Endodermal cell (in vitro differentiated cells): ENCODE results near the gene SEPTIN8. TPM values are rescaled to one million over a fixed set of nuclear protein-coding genes. Genes with fewer than 3 reads are reported as not detected.

Source experiments
- DNase-seq: peaks from one replicate; pipeline ENCODE4 v3.0.0-alpha.2; 2017
- H3K27ac ChIP-seq: 2 replicates; pipeline ENCODE4 v1.5.1; 2013; ENCODE audit warnings: mild to moderate bottlenecking, low read depth, low read length, moderate library complexity
- H3K27me3 ChIP-seq: 2 replicates; pipeline ENCODE4 v1.6.1; 2013; ENCODE audit warnings: mild to moderate bottlenecking, low read length, moderate library complexity; ENCODE audit not compliant: insufficient read depth, control insufficient read depth, poor library complexity, severe bottlenecking
- H3K36me3 ChIP-seq: 2 replicates; pipeline ENCODE4 v1.7.0; 2013; ENCODE audit warnings: mild to moderate bottlenecking, low read length, moderate library complexity; ENCODE audit not compliant: control insufficient read depth, insufficient read depth
- H3K4me1 ChIP-seq: one replicate; pipeline ENCODE4 v1.7.0; 2013; ENCODE audit warnings: low read length; ENCODE audit not compliant: control insufficient read depth, insufficient read depth
- H3K4me3 ChIP-seq: 2 replicates; pipeline ENCODE4 v1.5.1; 2013; ENCODE audit warnings: mild to moderate bottlenecking, low read length, moderate library complexity
- H3K9ac ChIP-seq: 2 replicates; pipeline ENCODE4 v1.6.1; 2013; ENCODE audit warnings: mild to moderate bottlenecking, low read length, moderate library complexity; ENCODE audit not compliant: poor library complexity, severe bottlenecking; ENCODE audit errors: extremely low read depth
- H3K9me3 ChIP-seq: 2 replicates; pipeline ENCODE4 v1.6.1; 2013; ENCODE audit warnings: mild to moderate bottlenecking, low read length, moderate library complexity; ENCODE audit not compliant: control insufficient read depth
- H3K27ac Mint-ChIP-seq: 2 replicates; pipeline ENCODE4 v1.8.0; 2020; ENCODE audit warnings: mixed read lengths
- H3K27me3 Mint-ChIP-seq: 2 replicates; pipeline ENCODE4 v1.8.0; 2021; ENCODE audit warnings: mild to moderate bottlenecking, mixed read lengths; ENCODE audit not compliant: insufficient read depth
- H3K36me3 Mint-ChIP-seq: 2 replicates; pipeline ENCODE4 v1.8.0; 2020; ENCODE audit warnings: low read depth, mixed read lengths
- H3K4me1 Mint-ChIP-seq: 2 replicates; pipeline ENCODE4 v1.8.0; 2020; ENCODE audit warnings: mixed read lengths
- H3K4me3 Mint-ChIP-seq: 2 replicates; pipeline ENCODE4 v1.8.0; 2020; ENCODE audit warnings: mild to moderate bottlenecking, moderate library complexity, mixed read lengths
- H3K9me3 Mint-ChIP-seq: 2 replicates; pipeline ENCODE4 v1.8.0; 2020; ENCODE audit warnings: mild to moderate bottlenecking, mixed read lengths
- CTCF ChIP-seq: fragments of 200-600 bp; sonication (generic); conservative IDR thresholded peaks from 2 replicates; pipeline ENCODE4 v1.5.0; 2021; ENCODE audit warnings: antibody characterized with exemption, mild to moderate bottlenecking
- WGBS, 2 experiments: methylation state at CpG; one replicate each; pipeline versions ENCODE4 v1.1.5 to v1.1.7; 2013; ENCODE audit warnings: missing lambda C conversion rate in 2 of 2, mixed read lengths in 1 of 2; ENCODE audit not compliant: insufficient coverage in 1 of 2, insufficient read length in 1 of 2; 5-methylcytosine and 5-hydroxymethylcytosine counted together
- total RNA-seq, 2 donors: library from RNA; stranded (reverse); fragmentation: NEBNext Ultra II Directional in 1 of 2; extraction: Animal tissue kit (Norgen Biotek cat#: 25700) in 1 of 2; gene quantifications; 2 replicates in 1 of 2; 3 replicates in 1 of 2; pipeline ENCODE4 v1.2.1, GENCODE V29; 2021

SEPTIN8 gene
- total RNA-seq, 2 donors from 2014 or later = 49.0 to 56.7 TPM

GRCh38 chr5:132753135-132753987 lies 23.7 kb downstream of the SEPTIN8 start:
- no peaks in the 10 kb centered on the region for H3K4me1 ChIP-seq
- no peak overlapping the region for H3K4me3 Mint-ChIP-seq
- no peaks in the 10 kb centered on the region for H3K9me3 Mint-ChIP-seq
- H3K27ac Mint-ChIP-seq = no peak overlapping the region
- WGBS, 2 experiments = 67 to 100% methylated on average over 1 to 2 of the region's 2 CpGs
- no peak overlapping the region for H3K4me3 ChIP-seq
- TF ChIP-seq CTCF = peak; percentile 57
- peaks cover 11% of the 10 kb centered on the region for H3K4me1 Mint-ChIP-seq
- H3K36me3 Mint-ChIP-seq = peaks cover 4% of the 10 kb centered on the region
- H3K9me3 ChIP-seq = no peaks in the 10 kb centered on the region
- peaks cover 7% of the 10 kb centered on the region for H3K36me3 ChIP-seq
- no peak overlapping the region for H3K27ac ChIP-seq
- H3K27me3 ChIP-seq = peaks cover 39% of the 10 kb centered on the region
- DNase-seq = peak; percentile 82
- H3K27me3 Mint-ChIP-seq = peaks cover 43% of the 10 kb centered on the region
- H3K9ac ChIP-seq = no peak overlapping the region

GRCh38 chr5:132752581-132753125 lies 24.4 kb downstream of the SEPTIN8 start:
- no peak for DNase-seq
- no peak overlapping the region for H3K9ac ChIP-seq
- no peak for TF ChIP-seq CTCF
- no peaks in the 10 kb centered on the region for H3K4me1 ChIP-seq
- peaks cover 11% of the 10 kb centered on the region for H3K4me1 Mint-ChIP-seq
- no peak overlapping the region for H3K27ac ChIP-seq
- H3K36me3 ChIP-seq = no peaks in the 10 kb centered on the region
- H3K9me3 ChIP-seq = no peaks in the 10 kb centered on the region
- no peak overlapping the region for H3K27ac Mint-ChIP-seq
- peaks cover 2% of the 10 kb centered on the region for H3K36me3 Mint-ChIP-seq
- WGBS, 2 experiments = 93 to 100% methylated on average over 1 of the region's 1 CpG
- no peaks in the 10 kb centered on the region for H3K9me3 Mint-ChIP-seq
- peaks cover 50% of the 10 kb centered on the region for H3K27me3 Mint-ChIP-seq
- H3K4me3 ChIP-seq = no peak overlapping the region
- no peak overlapping the region for H3K4me3 Mint-ChIP-seq
- peaks cover 46% of the 10 kb centered on the region for H3K27me3 ChIP-seq

DNA sequence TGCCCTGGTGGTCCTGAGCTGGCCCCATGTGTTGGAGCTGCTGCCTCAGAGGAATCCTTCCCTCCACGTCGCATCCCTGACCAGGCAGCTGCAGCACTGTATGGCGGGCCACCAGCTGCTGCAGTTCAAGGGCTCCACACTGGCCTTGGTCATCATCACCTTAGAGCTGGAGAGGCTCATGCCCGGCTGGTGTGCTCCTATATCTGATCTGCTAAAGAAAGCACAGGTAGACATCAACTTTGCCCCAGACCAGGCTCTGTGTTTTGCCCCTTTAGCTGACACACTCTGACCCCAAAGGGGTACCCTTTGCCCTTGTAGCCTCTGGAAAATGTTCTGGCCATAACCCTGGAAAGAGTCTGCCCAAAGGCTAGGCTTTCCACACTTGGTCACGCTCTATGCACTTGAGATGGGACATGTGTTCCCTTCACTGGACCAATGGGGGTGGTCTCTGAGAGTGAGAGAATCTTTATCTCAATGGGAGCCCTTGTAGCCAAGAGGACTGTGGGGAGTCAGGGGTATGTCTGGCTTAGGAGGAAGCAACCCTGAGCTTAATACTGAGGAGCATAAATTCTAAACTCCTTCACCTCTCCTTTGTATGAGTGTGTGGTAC lies 25.0 kb downstream of the SEPTIN8 start:
- WGBS, 2 experiments = 92 to 94% methylated on average over 3 to 5 of the region's 5 CpGs
- Histone ChIP-seq H3K27me3 (peaks cover 52% of the 10 kb centered on the region), H3K4me3 (no peak overlapping the region), H3K9ac (no peak overlapping the region), H3K4me1 (no peaks in the 10 kb centered on the region), H3K9me3 (no peaks in the 10 kb centered on the region), H3K27ac (no peak overlapping the region), H3K36me3 (no peaks in the 10 kb centered on the region)
- H3K4me3 Mint-ChIP-seq = no peak overlapping the region
- H3K9me3 Mint-ChIP-seq = no peaks in the 10 kb centered on the region
- H3K36me3 Mint-ChIP-seq = peaks cover under 1% of the 10 kb centered on the region
- no peak for DNase-seq
- H3K27ac Mint-ChIP-seq = no peak overlapping the region
- H3K4me1 Mint-ChIP-seq = peaks cover 11% of the 10 kb centered on the region
- TF ChIP-seq CTCF = no peak
- H3K27me3 Mint-ChIP-seq = peaks cover 50% of the 10 kb centered on the region
